Measurements from ENCODE around the gene SYTL2.

SYTL2 gene

GRCh38 chr11:85651118-85651517 is 159.8 kb downstream of the SYTL2 start:
- DNase-seq (ENCODE audit: low read depth in 3 of 3), result no peak

- peak; percentile 85 to 93 (median 88) for DNase-seq (ENCODE audit: low read depth in 3 of 3)
These were observed 163.2 kb downstream of the SYTL2 start, which contains the start of gene TMEM126A for GRCh38 chr11:85647604-85648299. Gene TMEM126A (plus strand): TSS chr11:85647967. CDS start chr11:85650256, 2,289 bp downstream.

GRCh38 chr11:85647078-85647477 is 163.9 kb downstream of the SYTL2 start:
- no peak for DNase-seq (ENCODE audit: low read depth in 3 of 3)
